Epithelial cell of proximal tubule (primary cell): ENCODE data around the gene PPP1CC. TPM values are rescaled to one million over a fixed set of nuclear protein-coding genes. Genes with fewer than 3 reads are reported as not detected.
A peak's percentile ranks its signal among the peaks of the same experiment; 100 is the strongest.

ENCODE experiments used
- DNase-seq: peaks from one replicate; pipeline ENCODE4 v3.0.0-alpha.2; 2011; ENCODE audit warnings: low read depth
- H3K4me3 ChIP-seq: 2 replicates; pipeline ENCODE4 v1.5.1; 2011; ENCODE audit warnings: low read depth, mild to moderate bottlenecking, low read length
- CTCF ChIP-seq: conservative IDR thresholded peaks from 2 replicates; pipeline ENCODE4 v1.5.1; 2012; ENCODE audit warnings: low read depth, mild to moderate bottlenecking, low read length
- total RNA-seq: library from RNA; depleted of rRNA; stranded (reverse); fragments of >200 nt; gene quantifications from 2 replicates; pipeline ENCODE4 v1.2.3, GENCODE V29; 2015

The PPP1CC gene
- total RNA-seq, 1 donor from 2014 or later, result 86.3 TPM

DNA sequence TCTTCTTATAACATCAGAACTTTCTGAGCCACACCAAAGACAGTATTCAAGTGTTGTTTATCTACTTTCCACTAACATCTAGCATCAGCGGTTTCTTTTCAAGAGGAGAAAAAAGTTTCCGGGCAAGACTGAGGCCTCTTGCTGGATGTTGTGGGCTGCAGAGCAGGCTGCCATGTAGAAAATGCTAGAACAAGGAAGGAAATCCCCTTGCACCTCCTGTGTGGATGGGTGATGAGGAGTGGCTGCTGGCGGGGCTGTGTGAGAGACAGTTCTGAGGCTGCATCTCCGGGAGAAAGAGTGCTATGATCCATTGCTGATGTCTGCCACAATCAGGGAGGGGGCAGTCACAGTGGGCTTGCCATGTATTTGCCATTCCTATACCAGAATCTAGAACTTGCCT is 37.8 kb upstream of the PPP1CC start:
- TF ChIP-seq CTCF, result no peak
- no peak overlapping the region for H3K4me3 ChIP-seq
- DNase-seq, result no peak

DNA sequence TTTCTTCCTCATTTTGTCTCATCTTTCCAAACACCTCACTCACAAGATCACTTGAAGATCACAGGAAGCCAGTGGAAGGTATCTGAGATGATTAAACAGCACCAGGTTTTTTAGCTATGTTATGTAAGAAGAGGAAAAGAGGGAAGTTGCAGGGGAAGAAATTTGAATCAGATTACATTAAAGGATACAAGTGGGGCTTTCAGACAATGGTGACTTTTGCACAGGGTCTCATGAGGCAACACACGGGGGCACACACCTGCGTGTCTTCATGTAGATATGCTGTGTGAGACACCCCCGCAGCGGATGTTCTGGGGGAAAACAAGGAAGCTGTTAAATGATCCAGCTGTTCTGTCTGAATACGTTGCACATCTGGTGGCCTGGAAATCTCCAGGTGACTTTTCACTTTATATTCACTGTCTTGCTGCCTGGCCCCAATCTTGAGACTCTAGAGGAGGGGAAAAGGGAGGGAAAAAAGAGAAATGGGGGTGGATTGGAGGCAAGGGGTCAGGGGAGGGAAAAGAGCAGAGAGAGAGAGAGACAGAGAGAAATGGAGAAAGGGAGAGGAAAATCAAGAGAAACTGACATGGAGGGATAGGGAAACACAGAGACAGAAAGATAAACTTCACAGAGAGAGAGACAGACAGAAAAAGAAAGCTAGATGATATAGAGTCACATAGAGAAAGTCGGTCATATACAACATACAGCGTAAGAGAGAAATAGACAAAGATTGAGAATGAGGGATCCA is 36.3 kb upstream of the PPP1CC start:
- H3K4me3 ChIP-seq, result no peak overlapping the region
- no peak for DNase-seq
- TF ChIP-seq CTCF, result no peak

DNA sequence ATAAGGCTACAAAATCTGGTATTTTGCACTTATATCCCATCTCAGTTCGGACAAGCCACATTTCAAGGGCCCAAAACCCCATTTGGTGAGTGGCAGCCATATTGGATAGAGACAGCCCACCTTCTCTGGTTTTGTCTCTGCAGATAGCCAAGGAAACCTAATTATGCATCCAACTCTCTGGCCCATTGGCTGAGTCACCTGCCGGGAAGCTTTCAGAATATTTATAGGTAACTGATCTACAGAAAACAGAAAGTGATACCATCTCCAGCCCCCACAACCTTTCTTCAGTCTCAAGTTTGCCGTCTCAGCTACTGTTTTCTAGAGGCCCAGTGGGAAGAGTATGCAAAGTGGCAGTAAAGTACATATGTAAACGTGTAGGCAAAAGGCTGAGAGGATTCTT is 33.7 kb upstream of the PPP1CC start:
- H3K4me3 ChIP-seq, result no peak overlapping the region
- peak; percentile 26 for DNase-seq
- TF ChIP-seq CTCF, result no peak

DNA sequence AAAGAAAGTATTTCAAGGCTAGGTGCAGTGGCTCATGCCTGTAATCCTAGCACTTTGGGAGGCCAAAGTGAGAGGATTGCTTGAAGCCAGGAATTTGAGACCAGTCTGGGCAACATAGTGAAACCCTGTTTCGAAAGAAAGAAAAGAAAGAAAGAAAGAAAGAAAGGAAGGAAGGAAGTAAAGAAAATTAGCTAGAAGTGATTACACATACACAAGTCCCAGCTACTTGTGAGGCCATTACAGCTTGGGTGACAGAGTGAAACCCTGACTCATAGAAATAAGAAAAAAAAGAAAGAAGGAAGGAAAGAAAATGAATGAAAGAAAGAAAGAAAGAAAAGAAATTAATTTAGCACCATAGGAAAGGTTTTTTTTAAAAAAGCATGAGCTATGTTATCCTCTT is 33.3 kb upstream of the PPP1CC start:
- DNase-seq, result no peak
- TF ChIP-seq CTCF, result no peak
- H3K4me3 ChIP-seq, result no peak overlapping the region

- no peak for DNase-seq
- TF ChIP-seq CTCF, result no peak
- H3K4me3 ChIP-seq, result no peak overlapping the region
These were observed 32.1 kb upstream of the PPP1CC start for GRCh38 chr12:110774824-110775223.

- no peak for DNase-seq
- TF ChIP-seq CTCF, result no peak
- no peak overlapping the region for H3K4me3 ChIP-seq
These were observed 26.3 kb upstream of the PPP1CC start for GRCh38 chr12:110768960-110769359.

DNA sequence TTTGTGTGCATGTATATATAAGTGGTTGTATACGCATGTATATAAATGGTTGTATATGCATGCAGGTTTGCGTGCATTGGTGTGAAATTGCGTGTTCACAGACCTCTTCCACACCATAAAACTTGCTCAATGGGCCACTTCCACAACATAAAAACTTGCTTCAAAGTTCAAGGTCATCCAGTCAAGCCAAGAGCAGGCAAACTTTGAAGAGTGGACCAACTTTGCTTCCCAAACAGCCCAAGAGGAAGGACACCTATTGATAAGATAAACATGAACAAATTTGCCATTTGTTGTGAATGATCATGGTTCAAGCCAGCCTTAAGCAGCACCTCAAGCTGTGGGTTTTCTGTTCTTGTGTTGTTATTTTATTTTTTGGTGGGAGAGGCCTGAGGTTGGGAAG is 25.2 kb upstream of the PPP1CC start:
- no peak for TF ChIP-seq CTCF
- no peak for DNase-seq
- no peak overlapping the region for H3K4me3 ChIP-seq
